ENCODE results near the gene SAP30BP.

The SAP30BP gene

GRCh38 chr17:75701288-75701687, 34.1 kb downstream of the SAP30BP start:
- no peak overlapping the region for H3K4me3 ChIP-seq (ENCODE audit: low read length)
- no peak for DNase-seq (ENCODE audit: low read depth)
- TF ChIP-seq, protein P1, sequence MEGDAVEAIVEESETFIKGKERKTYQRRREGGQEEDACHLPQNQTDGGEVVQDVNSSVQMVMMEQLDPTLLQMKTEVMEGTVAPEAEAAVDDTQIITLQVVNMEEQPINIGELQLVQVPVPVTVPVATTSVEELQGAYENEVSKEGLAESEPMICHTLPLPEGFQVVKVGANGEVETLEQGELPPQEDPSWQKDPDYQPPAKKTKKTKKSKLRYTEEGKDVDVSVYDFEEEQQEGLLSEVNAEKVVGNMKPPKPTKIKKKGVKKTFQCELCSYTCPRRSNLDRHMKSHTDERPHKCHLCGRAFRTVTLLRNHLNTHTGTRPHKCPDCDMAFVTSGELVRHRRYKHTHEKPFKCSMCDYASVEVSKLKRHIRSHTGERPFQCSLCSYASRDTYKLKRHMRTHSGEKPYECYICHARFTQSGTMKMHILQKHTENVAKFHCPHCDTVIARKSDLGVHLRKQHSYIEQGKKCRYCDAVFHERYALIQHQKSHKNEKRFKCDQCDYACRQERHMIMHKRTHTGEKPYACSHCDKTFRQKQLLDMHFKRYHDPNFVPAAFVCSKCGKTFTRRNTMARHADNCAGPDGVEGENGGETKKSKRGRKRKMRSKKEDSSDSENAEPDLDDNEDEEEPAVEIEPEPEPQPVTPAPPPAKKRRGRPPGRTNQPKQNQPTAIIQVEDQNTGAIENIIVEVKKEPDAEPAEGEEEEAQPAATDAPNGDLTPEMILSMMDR (conservative IDR thresholded peaks at IDR 0.05; ENCODE audit: low read length) = no peak

DNA sequence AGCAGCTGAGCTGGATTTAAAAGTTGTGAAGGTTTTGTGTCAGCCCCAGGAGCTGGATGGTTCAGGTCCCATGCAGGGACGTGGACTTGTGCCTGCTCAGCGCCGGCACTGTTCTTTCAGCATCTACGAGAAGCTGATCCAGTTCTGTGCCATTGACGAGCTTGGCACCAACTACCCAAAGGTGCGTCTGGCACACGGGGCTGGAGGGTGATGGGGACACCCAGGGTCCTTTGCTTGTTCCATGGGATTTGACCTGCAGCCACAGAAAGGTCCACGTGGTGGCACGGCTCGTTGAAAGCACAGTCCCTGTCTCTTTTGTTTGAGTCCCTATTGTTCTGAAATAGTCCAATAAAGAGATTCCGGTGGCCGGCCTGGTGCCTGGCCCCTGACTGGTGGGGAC, 36.1 kb downstream of the SAP30BP start:
- no peak overlapping the region for H3K4me3 ChIP-seq (ENCODE audit: low read length)
- DNase-seq (ENCODE audit: low read depth) = no peak
- TF ChIP-seq, protein P1 (conservative IDR thresholded peaks at IDR 0.05; ENCODE audit: low read length) = no peak

GRCh38 chr17:75703591-75703990, 36.5 kb downstream of the SAP30BP start:
- no peak for DNase-seq (ENCODE audit: low read depth)
- no peak overlapping the region for H3K4me3 ChIP-seq (ENCODE audit: low read length)
- TF ChIP-seq, protein P1 (conservative IDR thresholded peaks at IDR 0.05; ENCODE audit: low read length) = no peak

GRCh38 chr17:75704963-75705875, 38.1 kb downstream of the SAP30BP start:
- H3K4me3 ChIP-seq (ENCODE audit: low read length) = no peak overlapping the region
- DNase-seq (ENCODE audit: low read depth) = no peak
- TF ChIP-seq, protein P1 (conservative IDR thresholded peaks at IDR 0.05; ENCODE audit: low read length) = no peak

DNA sequence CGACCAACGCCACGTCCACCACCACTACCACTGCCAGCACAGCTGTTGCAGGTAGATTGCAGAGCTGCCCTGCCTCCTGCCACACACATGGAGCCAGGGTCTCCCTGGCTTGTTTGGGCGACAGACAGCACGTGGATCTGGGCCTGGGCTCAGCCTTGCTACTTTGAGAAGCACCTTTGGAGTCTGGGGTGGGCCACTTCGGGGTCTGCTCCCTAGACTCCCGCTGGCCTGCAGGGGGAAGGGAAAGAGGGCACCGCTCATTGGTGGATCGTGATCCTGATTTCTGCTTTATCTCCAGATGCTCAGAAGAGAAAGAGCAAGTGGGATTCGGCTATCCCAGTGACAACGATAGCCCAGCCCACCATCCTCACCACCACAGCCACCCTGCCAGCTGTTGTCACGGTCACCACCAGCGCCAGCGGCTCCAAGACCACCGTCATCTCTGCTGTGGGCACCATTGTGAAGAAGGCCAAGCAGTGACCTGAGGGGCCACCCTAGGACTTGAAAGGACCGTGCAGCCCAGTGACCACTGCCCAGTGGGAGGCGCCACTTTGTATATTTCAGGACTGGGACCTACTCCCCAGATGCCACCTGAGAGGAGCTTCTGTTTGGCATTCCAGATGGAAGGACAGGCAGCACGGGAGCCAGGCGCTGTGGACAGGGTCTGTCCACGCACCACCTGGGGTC, 39.0 kb downstream of the SAP30BP start:
- TF ChIP-seq, protein P1 (conservative IDR thresholded peaks at IDR 0.05; ENCODE audit: low read length) = no peak
- H3K4me3 ChIP-seq (ENCODE audit: low read length) = no peak overlapping the region
- no peak for DNase-seq (ENCODE audit: low read depth)

DNA sequence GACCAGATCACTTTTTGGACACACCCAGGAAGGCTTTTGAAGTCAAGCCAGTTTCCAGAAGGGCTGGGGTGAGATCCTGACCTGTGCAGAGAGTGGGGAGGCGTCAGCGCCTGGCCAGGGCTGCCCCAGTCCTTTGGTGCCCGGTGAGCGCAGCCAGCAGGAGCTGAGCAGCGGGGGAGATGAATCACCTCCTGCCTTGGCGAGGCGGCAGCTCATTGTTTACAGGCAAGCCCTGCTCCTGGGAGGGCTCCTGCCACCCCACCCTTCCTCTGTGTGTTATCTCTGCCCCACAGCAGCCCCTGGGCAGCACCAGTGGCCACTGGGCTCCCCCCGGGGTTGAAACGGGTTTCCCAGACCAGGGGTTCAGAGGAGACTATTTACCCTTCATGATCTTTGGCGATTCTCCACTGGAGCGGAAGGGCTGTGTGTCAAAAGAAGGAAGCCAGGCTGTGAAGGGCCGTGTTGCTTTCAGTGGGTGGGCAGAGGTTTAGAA, 40.0 kb downstream of the SAP30BP start:
- TF ChIP-seq, protein P1 (conservative IDR thresholded peaks at IDR 0.05; ENCODE audit: low read length) = no peak
- no peak for DNase-seq (ENCODE audit: low read depth)
- H3K4me3 ChIP-seq (ENCODE audit: low read length) = no peak overlapping the region

All from AG10803 (cell line).